Calu3 (cell line): ENCODE results near the gene RRN3. TPM values are rescaled to one million over a fixed set of nuclear protein-coding genes. Genes with fewer than 3 reads are reported as not detected.
"Not testable (repeated sequence)": the region's sequence is repeated elsewhere in the genome, so short reads cannot be mapped to it uniquely, and the experiment has no call there.

Experiments
- BruUV-seq: library from RNA; stranded (reverse); fragments of 400-500 nt; replicated peaks from 2 replicates; lab custom pipeline; 2021; lab: Mats Ljungman, UMichigan
- CTCF ChIA-PET: fragments of 300-600 bp; sonication (Branson Sonifier 250); formaldehyde crosslinking; loops from one replicate; lab custom pipeline; 2022; ENCODE audit warnings: antibody characterized with exemption; lab: Charles Lee
- DNase-seq: peaks from one replicate; pipeline ENCODE4 v3.0.0; 2022
- H3K27ac Mint-ChIP-seq: one replicate; pipeline ENCODE4 v1.8.0; 2022; ENCODE audit warnings: mixed read lengths; ENCODE audit not compliant: unreplicated experiment
- H3K27me3 Mint-ChIP-seq: one replicate; pipeline ENCODE4 v1.8.0; 2022; ENCODE audit warnings: mixed read lengths; ENCODE audit not compliant: unreplicated experiment
- H3K36me3 Mint-ChIP-seq: one replicate; pipeline ENCODE4 v1.8.0; 2022; ENCODE audit warnings: mild to moderate bottlenecking, moderate library complexity, mixed read lengths; ENCODE audit not compliant: insufficient read depth, unreplicated experiment
- H3K4me1 Mint-ChIP-seq: one replicate; pipeline ENCODE4 v1.8.0; 2022; ENCODE audit warnings: mild to moderate bottlenecking, low read depth, mixed read lengths; ENCODE audit not compliant: unreplicated experiment
- H3K4me3 Mint-ChIP-seq: one replicate; pipeline ENCODE4 v1.8.0; 2022; ENCODE audit warnings: mild to moderate bottlenecking, low read depth, moderate library complexity, mixed read lengths; ENCODE audit not compliant: unreplicated experiment
- H3K9me3 Mint-ChIP-seq: one replicate; pipeline ENCODE4 v1.8.0; 2022; ENCODE audit warnings: low read depth, mixed read lengths; ENCODE audit not compliant: unreplicated experiment
- intact Hi-C: fragments of 100-400 bp; cut with micrococcal nuclease; formaldehyde crosslinking; loops from one replicate; pipeline ENCODE4 v1.10.0; 2022; ENCODE audit not compliant: unreplicated experiment
- total RNA-seq: library from RNA; stranded (reverse); gene quantifications from 2 replicates; pipeline ENCODE4 v1.2.3, GENCODE V29; 2022

The RRN3 gene
- total RNA-seq, 1 experiment from 2014 or later = 45.3 TPM

DNA sequence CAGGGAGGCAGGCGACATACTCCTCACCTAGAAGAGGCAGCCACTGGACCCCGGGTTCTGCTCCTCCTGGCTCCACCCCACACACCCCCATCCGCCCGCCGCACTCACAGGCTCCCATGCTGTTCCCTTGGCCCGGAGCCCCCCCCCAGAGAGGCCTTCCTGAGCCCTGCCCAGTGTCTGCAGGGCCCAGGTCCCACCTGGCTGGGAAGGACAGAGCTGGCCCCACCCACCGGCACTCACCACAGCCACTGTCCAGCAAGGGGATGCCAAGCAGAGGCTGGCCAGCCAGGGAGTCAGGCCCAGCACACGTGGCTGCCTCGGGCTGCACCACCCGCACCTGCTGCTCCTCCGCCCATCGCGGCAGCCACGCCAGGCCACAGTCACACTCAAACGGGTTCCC lies 43.4 kb upstream of the RRN3 start:
- intact Hi-C loops, H3K27me3 Mint-ChIP-seq, H3K9me3 Mint-ChIP-seq, H3K27ac Mint-ChIP-seq, BruUV-seq, DNase-seq, H3K4me1 Mint-ChIP-seq, H3K36me3 Mint-ChIP-seq, CTCF ChIA-PET, H3K4me3 Mint-ChIP-seq: not testable (repeated sequence)

DNA sequence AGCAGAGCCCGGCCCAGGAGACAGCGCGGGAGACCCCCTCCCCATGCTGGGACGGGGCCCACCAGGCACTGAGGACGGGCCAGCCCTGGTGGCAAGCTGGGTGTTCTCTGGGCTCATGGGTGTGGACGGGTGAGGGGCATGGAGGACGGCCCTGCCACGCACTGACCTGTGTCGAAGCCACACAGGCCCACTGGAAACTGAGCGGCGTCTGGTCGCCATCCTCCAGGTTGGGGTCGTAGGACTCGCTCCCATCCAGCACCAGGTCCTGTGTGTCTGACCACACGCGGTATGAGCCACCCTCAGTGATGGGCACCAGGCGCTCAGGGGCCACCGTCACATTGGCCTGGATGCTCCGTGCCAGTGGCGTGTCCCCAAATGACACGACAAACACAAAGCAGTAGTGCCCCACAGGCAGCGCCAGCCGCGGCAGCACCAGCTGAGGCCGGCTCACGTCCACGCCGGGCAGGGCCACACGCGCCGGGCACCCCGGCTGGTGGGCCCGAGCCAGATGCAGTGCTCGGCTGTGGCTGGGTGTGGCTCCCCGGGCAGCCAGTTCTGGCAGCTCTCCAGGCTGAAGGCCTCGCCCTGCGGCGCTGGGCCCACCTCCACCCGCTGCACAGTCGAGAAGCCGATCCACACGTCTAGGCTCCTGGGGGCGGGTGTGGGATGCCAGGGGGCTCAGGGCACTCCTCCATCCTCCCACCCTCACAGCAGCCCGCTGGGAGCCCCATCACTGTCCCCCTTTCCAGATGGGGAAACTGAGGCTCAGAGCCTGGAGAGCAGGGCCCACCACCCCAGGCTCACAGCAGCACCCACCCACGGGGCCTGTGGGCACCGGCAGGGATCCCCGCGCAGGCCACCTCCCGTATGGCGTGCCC lies 41.6 kb upstream of the RRN3 start:
- H3K36me3 Mint-ChIP-seq, intact Hi-C loops, CTCF ChIA-PET, H3K27ac Mint-ChIP-seq, H3K9me3 Mint-ChIP-seq, BruUV-seq, H3K27me3 Mint-ChIP-seq, H3K4me3 Mint-ChIP-seq, H3K4me1 Mint-ChIP-seq, DNase-seq: not testable (repeated sequence)

DNA sequence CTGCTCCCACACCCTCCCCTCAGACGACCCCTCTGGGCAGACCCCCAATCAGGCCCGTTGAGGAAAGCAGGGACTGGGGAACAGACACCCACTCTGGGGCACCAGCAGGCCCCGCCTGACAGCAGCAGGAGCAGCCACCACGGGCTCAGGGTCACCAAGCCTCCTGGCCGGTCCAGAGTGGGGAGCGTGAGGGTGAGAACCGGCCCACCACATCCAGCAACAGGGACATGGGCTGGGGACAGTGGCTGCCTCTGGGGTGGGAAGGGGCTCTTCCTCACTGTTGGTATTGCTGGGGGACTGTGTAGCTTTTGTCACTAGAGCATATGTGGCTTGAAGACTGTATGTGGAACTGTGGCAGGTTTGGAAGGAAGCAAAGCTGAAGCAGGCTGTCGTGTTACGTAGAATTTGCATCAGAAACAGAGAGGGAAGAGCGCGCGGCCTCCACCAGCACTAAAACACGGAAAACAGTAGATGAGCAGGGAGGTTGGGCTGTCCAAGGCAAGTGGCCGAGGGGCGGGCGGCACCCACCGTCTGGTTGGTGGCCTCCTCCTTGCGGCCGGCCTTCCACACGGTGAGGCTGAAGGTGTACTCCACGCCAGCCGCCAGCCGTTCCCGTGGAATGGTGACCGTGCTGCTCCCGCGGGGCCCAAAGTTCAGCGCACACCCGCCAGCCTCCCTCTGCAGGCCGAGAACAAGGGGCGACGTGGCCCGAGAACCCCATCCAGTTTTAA lies 40.8 kb upstream of the RRN3 start:
- H3K27me3 Mint-ChIP-seq, H3K4me3 Mint-ChIP-seq, DNase-seq, H3K36me3 Mint-ChIP-seq, CTCF ChIA-PET, H3K27ac Mint-ChIP-seq, H3K4me1 Mint-ChIP-seq, intact Hi-C loops, H3K9me3 Mint-ChIP-seq, BruUV-seq: not testable (repeated sequence)

DNA sequence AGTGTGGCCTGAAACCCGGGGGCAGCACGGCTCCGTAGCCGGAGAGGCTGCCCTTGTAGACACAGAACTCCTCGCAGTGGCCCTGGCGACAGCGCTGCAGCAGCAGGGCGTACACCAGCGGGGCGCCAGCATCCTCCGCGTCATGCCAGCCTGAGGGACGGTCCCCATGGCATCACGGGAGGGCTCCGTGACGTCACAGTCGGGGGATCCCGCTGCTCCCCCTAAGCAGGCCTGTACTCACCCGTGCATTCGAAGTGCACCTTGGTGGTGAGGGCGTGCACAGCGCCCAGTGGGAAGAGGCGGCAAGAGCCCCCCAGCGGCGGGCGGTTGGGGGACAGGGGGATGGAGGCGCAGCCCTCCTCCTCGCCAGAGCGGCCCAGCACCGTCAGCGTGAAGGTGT lies 39.5 kb upstream of the RRN3 start:
- H3K36me3 Mint-ChIP-seq, H3K9me3 Mint-ChIP-seq, intact Hi-C loops, BruUV-seq, H3K4me1 Mint-ChIP-seq, DNase-seq, H3K27ac Mint-ChIP-seq, H3K27me3 Mint-ChIP-seq, CTCF ChIA-PET, H3K4me3 Mint-ChIP-seq: not testable (repeated sequence)

DNA sequence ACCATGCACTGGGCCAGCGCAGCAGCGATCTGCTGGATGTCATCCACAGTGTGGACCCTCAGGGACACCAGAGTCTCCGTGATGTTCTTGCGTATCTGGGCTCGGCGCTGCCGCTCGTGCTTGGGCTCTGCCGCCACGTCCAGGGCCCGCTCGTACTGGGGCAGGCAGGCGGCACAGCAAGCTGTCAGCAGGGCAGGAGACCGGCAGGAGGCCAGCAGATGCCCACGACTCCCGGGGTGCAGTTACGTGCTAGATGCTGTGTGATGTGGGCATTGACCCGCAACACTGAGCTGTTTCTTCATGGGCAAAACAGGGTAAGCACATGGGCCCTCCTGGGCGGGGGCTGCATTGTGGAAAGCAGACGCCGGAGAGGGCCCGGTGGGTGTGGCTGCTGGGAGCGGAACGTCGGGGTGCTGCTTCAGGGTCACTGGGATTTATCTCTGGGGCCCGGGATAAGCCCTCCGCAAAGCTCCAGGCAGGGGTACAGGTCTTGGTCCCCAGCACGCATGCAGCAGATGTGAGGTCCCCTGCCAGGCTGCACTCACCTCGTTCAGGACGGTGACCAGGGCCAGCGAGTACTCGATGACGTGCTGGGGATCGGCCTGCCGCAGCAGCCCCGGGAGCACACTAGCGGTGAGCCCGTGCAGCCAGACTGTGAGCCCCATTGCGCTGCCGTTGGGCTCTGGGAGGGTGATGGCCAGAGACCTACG lies 38.8 kb upstream of the RRN3 start:
- CTCF ChIA-PET, H3K4me3 Mint-ChIP-seq, H3K9me3 Mint-ChIP-seq, H3K27me3 Mint-ChIP-seq, H3K4me1 Mint-ChIP-seq, DNase-seq, H3K36me3 Mint-ChIP-seq, H3K27ac Mint-ChIP-seq, BruUV-seq, intact Hi-C loops: not testable (repeated sequence)

DNA sequence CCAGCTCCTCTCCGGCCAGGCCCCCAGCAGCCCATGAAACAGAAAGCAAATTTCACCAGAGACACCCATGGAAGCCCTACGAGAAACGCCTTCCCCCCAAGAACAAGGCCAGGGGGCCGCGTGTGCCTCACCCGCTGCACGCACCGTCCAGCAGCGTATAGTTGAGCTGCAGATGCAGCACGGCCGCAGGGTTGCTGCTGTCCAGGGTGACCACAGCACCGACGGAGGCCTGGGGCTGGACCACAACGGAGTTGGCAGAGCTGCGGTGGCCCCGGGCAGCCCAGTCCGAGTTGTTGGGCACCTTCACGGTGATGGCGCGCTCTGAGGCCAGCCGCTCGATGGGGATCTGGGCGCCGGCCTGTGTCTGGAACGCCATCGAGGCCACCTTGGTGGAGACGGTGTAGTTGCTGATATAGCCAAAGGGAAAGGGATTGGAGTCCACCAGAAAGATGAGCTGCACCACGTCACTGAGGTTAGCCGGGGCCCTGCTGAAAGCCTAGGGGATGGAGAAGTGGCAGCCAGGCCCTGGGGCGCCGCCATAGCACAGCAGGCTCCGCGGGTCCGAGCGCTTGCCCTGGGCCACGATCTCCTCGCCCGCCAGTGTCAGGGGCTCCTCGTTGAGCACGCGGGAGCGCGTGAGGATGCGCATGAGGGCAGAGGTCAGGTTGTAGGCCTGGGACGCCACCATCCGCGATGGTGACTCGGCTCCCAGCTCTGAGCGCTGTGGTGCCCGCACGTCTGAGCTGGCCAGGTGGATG lies 37.0 kb upstream of the RRN3 start:
- DNase-seq, H3K27me3 Mint-ChIP-seq, H3K4me1 Mint-ChIP-seq, H3K4me3 Mint-ChIP-seq, H3K36me3 Mint-ChIP-seq, intact Hi-C loops, H3K27ac Mint-ChIP-seq, CTCF ChIA-PET, BruUV-seq, H3K9me3 Mint-ChIP-seq: not testable (repeated sequence)

DNA sequence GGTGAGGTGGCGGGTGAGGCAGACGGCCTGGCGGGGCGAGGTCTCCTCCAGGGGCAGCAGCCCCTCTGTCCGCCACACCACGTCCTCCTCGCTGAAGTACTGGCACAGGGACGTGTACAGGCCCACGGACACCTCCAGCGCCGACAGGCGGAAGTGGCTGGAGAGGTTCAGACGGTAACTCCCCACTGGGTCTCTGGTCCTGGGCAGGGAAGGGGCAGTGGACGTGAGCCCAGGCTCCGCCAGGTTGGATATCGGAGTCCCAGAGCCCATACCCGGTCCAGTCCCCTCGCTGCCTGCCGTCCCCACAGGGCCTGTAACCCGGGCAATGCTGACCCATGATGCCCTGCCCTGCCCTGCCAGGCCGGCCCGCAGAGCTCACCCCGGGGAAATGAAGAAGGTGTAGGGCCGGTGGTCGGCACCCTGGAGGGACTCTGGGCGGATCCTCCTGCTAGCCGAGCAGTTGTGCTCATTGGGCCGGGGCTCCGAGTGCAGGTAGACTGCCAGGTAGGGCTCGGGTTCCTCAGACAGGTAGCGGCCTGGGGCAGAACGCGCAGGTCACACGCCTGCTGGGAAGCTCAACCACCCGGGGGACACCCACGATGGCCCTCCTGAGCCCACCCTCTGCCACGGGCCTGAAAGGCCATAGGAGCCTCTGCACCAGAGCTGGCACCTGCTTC lies 36.3 kb upstream of the RRN3 start:
- not testable (repeated sequence) for H3K9me3 Mint-ChIP-seq, BruUV-seq

DNA sequence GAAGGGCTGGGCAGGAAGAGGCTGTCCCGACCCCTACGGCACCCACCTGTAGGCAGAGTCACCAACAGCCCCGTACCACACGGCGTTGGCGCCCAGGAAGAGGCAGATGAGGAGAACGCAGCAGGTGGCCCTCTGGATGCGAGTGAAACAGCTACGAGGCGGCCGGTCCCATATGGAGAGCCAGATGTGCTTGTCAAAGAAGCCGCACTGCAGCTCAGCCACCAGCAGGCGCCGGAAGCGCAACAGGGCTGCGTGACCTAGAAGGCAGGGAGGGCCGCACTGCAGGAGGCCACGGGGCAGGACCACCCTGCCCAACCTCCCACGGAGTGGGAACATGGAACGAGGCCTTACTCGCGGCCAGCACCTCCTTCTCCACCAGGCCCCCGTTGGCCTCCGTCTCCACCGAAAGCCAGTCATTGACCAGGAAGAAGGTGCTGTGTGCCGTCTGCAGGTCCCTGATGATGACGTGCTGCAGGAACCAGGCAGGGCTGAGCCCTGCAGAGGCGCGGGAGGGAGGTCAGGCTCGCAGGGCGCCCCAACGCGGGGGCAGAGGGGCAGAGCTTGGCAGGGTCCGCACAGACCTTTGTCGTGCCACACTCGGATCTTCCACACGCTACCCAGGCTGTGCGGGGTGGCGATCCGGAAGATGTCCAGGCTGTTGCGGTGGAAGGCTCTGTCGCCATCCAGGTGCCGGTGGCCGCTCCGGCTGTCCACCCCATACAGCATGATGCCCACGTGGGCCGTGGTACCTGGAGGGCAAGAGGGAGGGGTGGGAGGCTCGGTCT lies 33.8 kb upstream of the RRN3 start:
- H3K27me3 Mint-ChIP-seq, H3K27ac Mint-ChIP-seq, BruUV-seq, CTCF ChIA-PET, H3K4me3 Mint-ChIP-seq, H3K36me3 Mint-ChIP-seq, intact Hi-C loops, H3K9me3 Mint-ChIP-seq, DNase-seq, H3K4me1 Mint-ChIP-seq: not testable (repeated sequence)

More for the DNA sequence above, 36.3 kb upstream of the RRN3 start:
- H3K27ac Mint-ChIP-seq, H3K36me3 Mint-ChIP-seq, H3K4me1 Mint-ChIP-seq, CTCF ChIA-PET, intact Hi-C loops, H3K4me3 Mint-ChIP-seq, DNase-seq, H3K27me3 Mint-ChIP-seq: not testable (repeated sequence)
